Measurements from ENCODE around the gene UBE2F. TPM values are rescaled to one million over a fixed set of nuclear protein-coding genes. Genes with fewer than 3 reads are reported as not detected.

The UBE2F gene
- total and polyA plus RNA-seq, 2 of the 13 experiments (the other 11 are each of a cell fraction or from before 2014, with no cell fraction given), result 35.4 to 73.1 TPM

GRCh38 chr2:238045575-238045974 lies 78.8 kb downstream of the UBE2F start:
- no peaks in the 10 kb centered on the region for H3K27me3 ChIP-seq (ENCODE audit: control insufficient read depth in 1 of 2, insufficient read depth in 2 of 2, low read length in 2 of 2)
- H3K9me3 ChIP-seq (ENCODE audit: low read length), result no peaks in the 10 kb centered on the region
- ATAC-seq, result no peak
- DNase-seq (ENCODE audit: low spot score), result no peak
- no peaks in the 10 kb centered on the region for H4K20me1 ChIP-seq (ENCODE audit: insufficient read depth, low read length)
- no peaks in the 10 kb centered on the region for H3K79me2 ChIP-seq (ENCODE audit: insufficient read depth, low read length)
- POLR2A ChIA-PET, result interaction anchor here (0.9 kb wide), 1 partner anchor 15 kb away, joined by 3 read pairs; the partner anchor contains the start of gene SCLY
- intact Hi-C loops (cut with micrococcal nuclease; ENCODE audit: unreplicated experiment), result no loop called here
- H3K36me3 ChIP-seq (replicated peaks in 1 of 2; ENCODE audit: control insufficient read depth in 1 of 2, insufficient read depth in 2 of 2, low read length in 2 of 2), result peaks cover 8 to 30% of the 10 kb centered on the region in 2 experiments
- no peak for TF ChIP-seq ZNF367 (CRISPR knock-in tag; IDR thresholded peaks at IDR 0.05; ENCODE audit: borderline replicate concordance)
- TF ChIP-seq SNRNP70 (IDR thresholded peaks at IDR 0.05; ENCODE audit: low read depth, low read length), result no peak
- TF ChIP-seq, protein P1, sequence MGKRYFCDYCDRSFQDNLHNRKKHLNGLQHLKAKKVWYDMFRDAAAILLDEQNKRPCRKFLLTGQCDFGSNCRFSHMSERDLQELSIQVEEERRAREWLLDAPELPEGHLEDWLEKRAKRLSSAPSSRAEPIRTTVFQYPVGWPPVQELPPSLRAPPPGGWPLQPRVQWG (CRISPR knock-in tag; IDR thresholded peaks at IDR 0.05; ENCODE audit: borderline replicate concordance, low read depth), result no peak
- TF ChIP-seq MAZ (IDR thresholded peaks at IDR 0.05; ENCODE audit: borderline replicate concordance, low read depth, low read length), result no peak
- TF ChIP-seq MAZ (CRISPR knock-in tag; IDR thresholded peaks at IDR 0.05; ENCODE audit: low read depth), result no peak
- no peak for TF ChIP-seq FOXO1 (CRISPR knock-in tag; IDR thresholded peaks at IDR 0.05)
- TF ChIP-seq, protein P2, sequence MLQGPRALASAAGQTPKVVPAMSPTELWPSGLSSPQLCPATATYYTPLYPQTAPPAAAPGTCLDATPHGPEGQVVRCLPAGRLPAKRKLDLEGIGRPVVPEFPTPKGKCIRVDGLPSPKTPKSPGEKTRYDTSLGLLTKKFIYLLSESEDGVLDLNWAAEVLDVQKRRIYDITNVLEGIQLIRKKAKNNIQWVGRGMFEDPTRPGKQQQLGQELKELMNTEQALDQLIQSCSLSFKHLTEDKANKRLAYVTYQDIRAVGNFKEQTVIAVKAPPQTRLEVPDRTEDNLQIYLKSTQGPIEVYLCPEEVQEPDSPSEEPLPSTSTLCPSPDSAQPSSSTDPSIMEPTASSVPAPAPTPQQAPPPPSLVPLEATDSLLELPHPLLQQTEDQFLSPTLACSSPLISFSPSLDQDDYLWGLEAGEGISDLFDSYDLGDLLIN (CRISPR knock-in tag; IDR thresholded peaks at IDR 0.05; ENCODE audit: borderline replicate concordance), result no peak
- no peak for TF ChIP-seq ZNF282 (IDR thresholded peaks at IDR 0.05; ENCODE audit: partially characterized antibody)
- CTCF ChIA-PET (ENCODE audit: low intra/inter-chr PET ratio, low total read pairs), result no interaction called here
- H3K4me2 ChIP-seq (ENCODE audit: low read depth, low read length), result no peak overlapping the region
- no peaks in the 10 kb centered on the region for H3K4me1 ChIP-seq (ENCODE audit: insufficient read depth, low read length)
- FAIRE-seq, result no peak
- H2AFZ ChIP-seq (ENCODE audit: low read length), result no peak overlapping the region
- H3K4me3 ChIP-seq (replicated peaks in 1 of 3; ENCODE audit: insufficient read depth in 1 of 3, low read depth in 2 of 3, low read length in 3 of 3), result no peak overlapping the region
- in situ Hi-C loops (cut with HindIII; ENCODE audit: extremely low pct_ligation_motif_present, low pct_unique_long_range_greater_than_20kb), result no loop called here
- no TSS peak for BruUV-seq (replicated peaks)
- H3K9ac ChIP-seq (ENCODE audit: insufficient read depth, low read depth, low read length), result no peak overlapping the region
- H3K27ac ChIP-seq (ENCODE audit: extremely low read length, insufficient read depth, low read length), result no peak overlapping the region
